Measurements from ENCODE around the gene SLC24A3.

Gene SLC24A3

GRCh38 chr20:19457611-19458010, 245.2 kb downstream of the SLC24A3 start:
- DNase-seq (ENCODE audit: low read depth) = no peak

- no peak for DNase-seq (ENCODE audit: low read depth)
Measured at GRCh38 chr20:19460386-19460785, 247.9 kb downstream of the SLC24A3 start.

- DNase-seq (ENCODE audit: low read depth) = no peak
Measured at GRCh38 chr20:19462491-19462890, 250.0 kb downstream of the SLC24A3 start.

GRCh38 chr20:19463597-19463996, 251.2 kb downstream of the SLC24A3 start:
- DNase-seq (ENCODE audit: low read depth) = no peak

GRCh38 chr20:19465536-19465935, 253.1 kb downstream of the SLC24A3 start:
- no peak for DNase-seq (ENCODE audit: low read depth)

- DNase-seq (ENCODE audit: low read depth) = no peak
Measured at GRCh38 chr20:19466206-19466928, 253.9 kb downstream of the SLC24A3 start.

GRCh38 chr20:19473216-19473921, 260.9 kb downstream of the SLC24A3 start:
- DNase-seq (ENCODE audit: low read depth) = no peak

GRCh38 chr20:19473922-19474286, 261.5 kb downstream of the SLC24A3 start:
- no peak for DNase-seq (ENCODE audit: low read depth)

GRCh38 chr20:19478320-19478895, 266.0 kb downstream of the SLC24A3 start:
- no peak for DNase-seq (ENCODE audit: low read depth)

GRCh38 chr20:19482726-19483125, 270.3 kb downstream of the SLC24A3 start:
- DNase-seq (ENCODE audit: low read depth) = no peak

- no peak for DNase-seq (ENCODE audit: low read depth)
Measured at GRCh38 chr20:19483309-19483708, 270.9 kb downstream of the SLC24A3 start.

GRCh38 chr20:19486446-19486845, 274.0 kb downstream of the SLC24A3 start:
- no peak for DNase-seq (ENCODE audit: low read depth)

GRCh38 chr20:19487420-19487819, 275.0 kb downstream of the SLC24A3 start:
- no peak for DNase-seq (ENCODE audit: low read depth)

- no peak for DNase-seq (ENCODE audit: low read depth)
Measured at GRCh38 chr20:19491241-19491640, 278.8 kb downstream of the SLC24A3 start.

GRCh38 chr20:19492116-19492515, 279.7 kb downstream of the SLC24A3 start:
- no peak for DNase-seq (ENCODE audit: low read depth)

- no peak for DNase-seq (ENCODE audit: low read depth)
Measured at GRCh38 chr20:19492687-19493336, 280.4 kb downstream of the SLC24A3 start.

- no peak for DNase-seq (ENCODE audit: low read depth)
Measured at GRCh38 chr20:19493794-19494495, 281.5 kb downstream of the SLC24A3 start.

- DNase-seq (ENCODE audit: low read depth) = no peak
Measured at GRCh38 chr20:19495905-19496703, 283.7 kb downstream of the SLC24A3 start.

- DNase-seq (ENCODE audit: low read depth) = no peak
Measured at GRCh38 chr20:19497064-19497463, 284.6 kb downstream of the SLC24A3 start.

GRCh38 chr20:19498756-19499155, 286.3 kb downstream of the SLC24A3 start:
- DNase-seq (ENCODE audit: low read depth) = no peak

- DNase-seq (ENCODE audit: low read depth) = no peak
Measured at GRCh38 chr20:19501476-19502115, 289.2 kb downstream of the SLC24A3 start.
